ENCODE measurements around the gene MRPL1.

GRCh38 chr4:78002260-78002659 lies 139.6 kb downstream of the MRPL1 start:
- TF ChIP-seq YY1 (IDR thresholded peaks at IDR 0.05; ENCODE audit: insufficient read depth, insufficient read length) = no peak
- TF ChIP-seq SUZ12 (IDR thresholded peaks at IDR 0.05; ENCODE audit: extremely low read depth, insufficient read depth, insufficient read length) = no peak
- no peak for TF ChIP-seq ZNF274 (IDR thresholded peaks at IDR 0.05; ENCODE audit: low read depth, low read length)

Measured in NT2/D1 (cell line).